Calu3 (cell line): ENCODE measurements around the gene RPS6KA1. TPM values are rescaled to one million over a fixed set of nuclear protein-coding genes. Genes with fewer than 3 reads are reported as not detected.

Experiments used
- BruUV-seq: library from RNA; stranded (reverse); fragments of 400-500 nt; replicated peaks from 2 replicates; lab custom pipeline; 2021; lab: Mats Ljungman, UMichigan
- CTCF ChIA-PET: fragments of 300-600 bp; sonication (Branson Sonifier 250); formaldehyde crosslinking; loops from one replicate; lab custom pipeline; 2022; ENCODE audit warnings: antibody characterized with exemption; lab: Charles Lee
- DNase-seq: peaks from one replicate; pipeline ENCODE4 v3.0.0; 2022
- H3K27ac Mint-ChIP-seq: one replicate; pipeline ENCODE4 v1.8.0; 2022; ENCODE audit warnings: mixed read lengths; ENCODE audit not compliant: unreplicated experiment
- H3K27me3 Mint-ChIP-seq: one replicate; pipeline ENCODE4 v1.8.0; 2022; ENCODE audit warnings: mixed read lengths; ENCODE audit not compliant: unreplicated experiment
- H3K36me3 Mint-ChIP-seq: one replicate; pipeline ENCODE4 v1.8.0; 2022; ENCODE audit warnings: mild to moderate bottlenecking, moderate library complexity, mixed read lengths; ENCODE audit not compliant: insufficient read depth, unreplicated experiment
- H3K4me1 Mint-ChIP-seq: one replicate; pipeline ENCODE4 v1.8.0; 2022; ENCODE audit warnings: mild to moderate bottlenecking, low read depth, mixed read lengths; ENCODE audit not compliant: unreplicated experiment
- H3K4me3 Mint-ChIP-seq: one replicate; pipeline ENCODE4 v1.8.0; 2022; ENCODE audit warnings: mild to moderate bottlenecking, low read depth, moderate library complexity, mixed read lengths; ENCODE audit not compliant: unreplicated experiment
- H3K9me3 Mint-ChIP-seq: one replicate; pipeline ENCODE4 v1.8.0; 2022; ENCODE audit warnings: low read depth, mixed read lengths; ENCODE audit not compliant: unreplicated experiment
- intact Hi-C: fragments of 100-400 bp; cut with micrococcal nuclease; formaldehyde crosslinking; loops from one replicate; pipeline ENCODE4 v1.10.0; 2022; ENCODE audit not compliant: unreplicated experiment
- total RNA-seq: library from RNA; stranded (reverse); gene quantifications from 2 replicates; pipeline ENCODE4 v1.2.3, GENCODE V29; 2022
- TF ChIP-seq, protein P1 (sequence below): fragments of 200-600 bp; IDR thresholded peaks from one replicate; pipeline ENCODE4 v1.8.0; 2022; ENCODE audit warnings: antibody characterized with exemption; ENCODE audit not compliant: unreplicated experiment

Gene RPS6KA1
- total RNA-seq, 1 experiment from 2014 or later, result 28.1 TPM

- no TSS peak for BruUV-seq
- CTCF ChIA-PET, result interaction anchor here (0.6 kb wide), 1 partner anchor 219 kb away, joined by 3 read pairs; no protein-coding TSS in a partner anchor
- H3K27ac Mint-ChIP-seq, result no peak overlapping the region
Measured at GRCh38 chr1:26546375-26546774, 16.8 kb downstream of the RPS6KA1 start.

GRCh38 chr1:26546819-26547218 lies 17.3 kb downstream of the RPS6KA1 start:
- H3K27ac Mint-ChIP-seq, result no peak overlapping the region
- no peaks in the 10 kb centered on the region for H3K27me3 Mint-ChIP-seq
- no peak overlapping the region for H3K4me3 Mint-ChIP-seq
- peaks cover 24% of the 10 kb centered on the region for H3K36me3 Mint-ChIP-seq
- BruUV-seq, result no TSS peak
- CTCF ChIA-PET, result interaction anchor here (0.6 kb wide), 1 partner anchor 19 kb away, joined by 3 read pairs; no protein-coding TSS in a partner anchor
- no peaks in the 10 kb centered on the region for H3K4me1 Mint-ChIP-seq
- intact Hi-C loops, result no loop called here
- H3K9me3 Mint-ChIP-seq, result no peaks in the 10 kb centered on the region
- no peak for DNase-seq
- TF ChIP-seq, protein P1, sequence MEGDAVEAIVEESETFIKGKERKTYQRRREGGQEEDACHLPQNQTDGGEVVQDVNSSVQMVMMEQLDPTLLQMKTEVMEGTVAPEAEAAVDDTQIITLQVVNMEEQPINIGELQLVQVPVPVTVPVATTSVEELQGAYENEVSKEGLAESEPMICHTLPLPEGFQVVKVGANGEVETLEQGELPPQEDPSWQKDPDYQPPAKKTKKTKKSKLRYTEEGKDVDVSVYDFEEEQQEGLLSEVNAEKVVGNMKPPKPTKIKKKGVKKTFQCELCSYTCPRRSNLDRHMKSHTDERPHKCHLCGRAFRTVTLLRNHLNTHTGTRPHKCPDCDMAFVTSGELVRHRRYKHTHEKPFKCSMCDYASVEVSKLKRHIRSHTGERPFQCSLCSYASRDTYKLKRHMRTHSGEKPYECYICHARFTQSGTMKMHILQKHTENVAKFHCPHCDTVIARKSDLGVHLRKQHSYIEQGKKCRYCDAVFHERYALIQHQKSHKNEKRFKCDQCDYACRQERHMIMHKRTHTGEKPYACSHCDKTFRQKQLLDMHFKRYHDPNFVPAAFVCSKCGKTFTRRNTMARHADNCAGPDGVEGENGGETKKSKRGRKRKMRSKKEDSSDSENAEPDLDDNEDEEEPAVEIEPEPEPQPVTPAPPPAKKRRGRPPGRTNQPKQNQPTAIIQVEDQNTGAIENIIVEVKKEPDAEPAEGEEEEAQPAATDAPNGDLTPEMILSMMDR, result no peak

More at GRCh38 chr1:26546375-26546774, 16.8 kb downstream of the RPS6KA1 start:
- intact Hi-C loops, result no loop called here
- H3K4me3 Mint-ChIP-seq, result no peak overlapping the region
- no peak for DNase-seq
- TF ChIP-seq, protein P1, result no peak
- peaks cover 24% of the 10 kb centered on the region for H3K36me3 Mint-ChIP-seq
- no peaks in the 10 kb centered on the region for H3K27me3 Mint-ChIP-seq
- no peaks in the 10 kb centered on the region for H3K4me1 Mint-ChIP-seq
- H3K9me3 Mint-ChIP-seq, result no peaks in the 10 kb centered on the region

DNA sequence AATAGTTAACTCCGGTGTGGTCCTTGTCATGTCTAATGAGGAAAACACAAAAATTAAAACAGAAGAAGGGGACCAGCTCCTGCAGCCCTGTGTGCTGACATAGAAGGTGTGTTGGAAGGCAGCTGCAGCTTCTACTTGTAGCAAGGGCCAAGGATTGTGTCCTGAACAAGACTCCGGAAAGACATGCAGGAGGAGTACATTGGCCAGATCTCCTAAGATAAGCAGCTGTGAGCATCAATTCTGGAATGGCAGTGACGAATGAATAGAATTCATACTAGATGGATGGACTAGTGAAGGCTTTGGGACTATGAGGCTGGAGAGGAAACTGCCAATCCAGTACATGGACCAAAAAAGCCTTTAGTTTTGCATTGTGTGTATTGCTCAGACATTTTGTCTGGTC lies 19.3 kb downstream of the RPS6KA1 start:
- CTCF ChIA-PET, result no interaction called here
- Mint-ChIP-seq H3K36me3 (peaks cover 24% of the 10 kb centered on the region), H3K4me1 (no peaks in the 10 kb centered on the region), H3K9me3 (no peaks in the 10 kb centered on the region), H3K27me3 (no peaks in the 10 kb centered on the region), H3K4me3 (no peak overlapping the region), H3K27ac (no peak overlapping the region)
- intact Hi-C loops, result no loop called here
- DNase-seq, result no peak
- TF ChIP-seq, protein P1, result no peak
- no TSS peak for BruUV-seq

GRCh38 chr1:26550946-26551345 lies 21.4 kb downstream of the RPS6KA1 start:
- CTCF ChIA-PET, result interaction anchor here (0.6 kb wide), 1 partner anchor 26 kb away, joined by 3 read pairs; no protein-coding TSS in a partner anchor
- no peaks in the 10 kb centered on the region for H3K4me1 Mint-ChIP-seq

More at GRCh38 chr1:26550946-26551345, 21.4 kb downstream of the RPS6KA1 start:
- H3K27me3 Mint-ChIP-seq, result no peaks in the 10 kb centered on the region
- H3K9me3 Mint-ChIP-seq, result no peaks in the 10 kb centered on the region
- TF ChIP-seq, protein P1, result no peak
- no peak for DNase-seq
- H3K36me3 Mint-ChIP-seq, result peaks cover 18% of the 10 kb centered on the region
- intact Hi-C loops, result no loop called here
- no peak overlapping the region for H3K4me3 Mint-ChIP-seq
- no peak overlapping the region for H3K27ac Mint-ChIP-seq
- no TSS peak for BruUV-seq
